HepG2 (cell line): Measurements from ENCODE around the gene TGDS. TPM values are rescaled to one million over a fixed set of nuclear protein-coding genes. Genes with fewer than 3 reads are reported as not detected.
A peak's percentile ranks its signal among the peaks of the same experiment; 100 is the strongest.

Source experiments
- ATAC-seq: fragments of 200-7000 bp; cut with Tn5 transposase; 3 replicates; pipeline ENCODE4 v1.9.1; 2020; ENCODE audit warnings: mild to moderate bottlenecking, moderate library complexity
- BruUV-seq: library from RNA; stranded (reverse); fragments of 400-500 nt; replicated peaks from 2 replicates; lab custom pipeline; 2021; lab: Mats Ljungman, UMichigan
- CTCF ChIA-PET: fragments of 300-600 bp; formaldehyde crosslinking; extraction: SDS; loops from one replicate; lab custom pipeline; 2021; ENCODE audit warnings: low total read pairs, inconsistent platforms, low intra/inter-chr PET ratio; lab: Yijun Ruan, JAX
- POLR2A ChIA-PET: fragments of 350-600 bp; sonication (Branson Sonifier 250); formaldehyde crosslinking; loops from one replicate; lab custom pipeline; 2020; ENCODE audit warnings: antibody characterized with exemption, inconsistent platforms; lab: Yijun Ruan, JAX
- DNase-seq: peaks from one replicate; pipeline ENCODE4 v3.0.0-alpha.2; 2015; ENCODE audit warnings: low spot score
- FAIRE-seq: peaks from 3 replicates; lab custom pipeline; 2011; peaks lifted over from hg19 to GRCh38; lab: Jason Lieb, UNC
- H2AFZ ChIP-seq: one replicate; pipeline ENCODE4 v1.6.1; 2011; ENCODE audit warnings: low read length, inconsistent platforms
- H3K27ac ChIP-seq: fragments of 300-600 bp; 3 replicates; pipeline ENCODE4 v1.8.0; 2011; ENCODE audit warnings: mixed run types, mild to moderate bottlenecking, mixed read lengths, low read length, inconsistent platforms; ENCODE audit not compliant: insufficient read depth; ENCODE audit errors: extremely low read length
- H3K27me3 ChIP-seq, 2 experiments: fragments of 200-600 bp in 1 of 2; 2 replicates in 1 of 2; 3 replicates in 1 of 2; pipeline versions ENCODE4 v1.6.0 to v1.8.0; 2011; ENCODE audit warnings: low read length in 2 of 2, mild to moderate bottlenecking in 2 of 2, moderate library complexity in 2 of 2, inconsistent platforms in 1 of 2; ENCODE audit not compliant: insufficient read depth in 2 of 2, control insufficient read depth in 1 of 2
- H3K36me3 ChIP-seq, 2 experiments: fragments of 200-600 bp in 1 of 2; replicated peaks in 1 of 2; 2 replicates in 1 of 2; 3 replicates in 1 of 2; pipeline versions ENCODE4 v1.5.1 to v1.8.0; 2011; ENCODE audit warnings: low read length in 2 of 2, inconsistent platforms in 1 of 2; ENCODE audit not compliant: insufficient read depth in 2 of 2, control insufficient read depth in 1 of 2
- H3K4me1 ChIP-seq: 2 replicates; pipeline ENCODE4 v1.5.1; 2012; ENCODE audit warnings: low read length, inconsistent platforms; ENCODE audit not compliant: insufficient read depth
- H3K4me2 ChIP-seq: 2 replicates; pipeline ENCODE4 v1.6.0; 2011; ENCODE audit warnings: low read depth, low read length, inconsistent platforms
- H3K4me3 ChIP-seq, 3 experiments: fragments of 200-600 bp in 1 of 3; sonication (generic), shearing (Covaris generic) in 1 of 3; replicated peaks in 1 of 3; 2 replicates each; pipeline ENCODE4 v1.5.1; 2011 to 2016; ENCODE audit warnings: low read length in 3 of 3, inconsistent platforms in 2 of 3, low read depth in 2 of 3, mild to moderate bottlenecking in 2 of 3, control low read depth in 1 of 3, mixed read lengths in 1 of 3; ENCODE audit not compliant: insufficient read depth in 1 of 3
- H3K79me2 ChIP-seq: one replicate; pipeline ENCODE4 v1.6.1; 2011; ENCODE audit warnings: low read length, inconsistent platforms; ENCODE audit not compliant: insufficient read depth
- H3K9ac ChIP-seq: 2 replicates; pipeline ENCODE4 v1.6.0; 2011; ENCODE audit warnings: mild to moderate bottlenecking, low read depth, low read length, inconsistent platforms; ENCODE audit not compliant: insufficient read depth
- H3K9me3 ChIP-seq: 2 replicates; pipeline ENCODE4 v1.5.1; 2012; ENCODE audit warnings: mild to moderate bottlenecking, low read length
- H4K20me1 ChIP-seq: 2 replicates; pipeline ENCODE4 v1.6.0; 2011; ENCODE audit warnings: inconsistent platforms, mild to moderate bottlenecking, low read length, moderate library complexity; ENCODE audit not compliant: insufficient read depth
- BCL3 ChIP-seq: sonication (generic); formaldehyde crosslinking; IDR thresholded peaks from 2 replicates; pipeline ENCODE4 v1.5.1; 2020; ENCODE audit warnings: mild to moderate bottlenecking, missing genetic modification reagents, moderate library complexity
- CERS6 ChIP-seq: sonication (generic); formaldehyde crosslinking; IDR thresholded peaks from 2 replicates; pipeline ENCODE4 v1.5.0; 2020; ENCODE audit warnings: missing genetic modification reagents
- FOXP4 ChIP-seq: sonication (generic); formaldehyde crosslinking; IDR thresholded peaks from 2 replicates; pipeline ENCODE4 v1.4.0; 2020; ENCODE audit warnings: missing genetic modification reagents
- IRF1 ChIP-seq: sonication (generic); formaldehyde crosslinking; IDR thresholded peaks from 2 replicates; pipeline ENCODE4 v1.4.0; 2020; ENCODE audit warnings: low read depth, mild to moderate bottlenecking, missing genetic modification reagents
- KLF16 ChIP-seq, 2 experiments: sonication (generic) in 1 of 2; formaldehyde crosslinking in 1 of 2; IDR thresholded peaks; 2 replicates each; pipeline versions ENCODE4 v1.6.1 to v1.8.0; 2016 to 2023; ENCODE audit warnings: missing genetic modification reagents in 2 of 2, missing compliant biosample characterization in 1 of 2
- LCORL ChIP-seq, 2 experiments: fragments of 450-650 bp in 1 of 2; sonication (generic) in 1 of 2; formaldehyde crosslinking in 1 of 2; IDR thresholded peaks; 2 replicates each; pipeline versions ENCODE4 v1.5.0 to v1.6.1; 2017 to 2020; ENCODE audit warnings: antibody characterized with exemption in 1 of 2, missing genetic modification reagents in 1 of 2
- NCOA5 ChIP-seq: sonication (generic); formaldehyde crosslinking; IDR thresholded peaks from 2 replicates; pipeline ENCODE4 v1.4.0; 2020; ENCODE audit warnings: missing genetic modification reagents
- POLR2AphosphoS5 ChIP-seq: IDR thresholded peaks from 2 replicates; pipeline ENCODE4 v1.6.1; 2012; ENCODE audit warnings: low read depth, low read length
- RAD21 ChIP-seq: fragments of 450-650 bp; formaldehyde crosslinking; IDR thresholded peaks from 2 replicates; pipeline ENCODE4 v1.5.0; 2020; ENCODE audit warnings: mild to moderate bottlenecking
- SMC3 ChIP-seq: IDR thresholded peaks from 2 replicates; pipeline ENCODE4 v1.6.1; 2011; ENCODE audit warnings: low read length, improper control_type of control experiment
- STAG1 ChIP-seq: sonication (generic); formaldehyde crosslinking; IDR thresholded peaks from 2 replicates; pipeline ENCODE4 v1.4.0; 2020; ENCODE audit warnings: missing genetic modification reagents
- ZNF251 ChIP-seq: sonication (generic); formaldehyde crosslinking; IDR thresholded peaks from 2 replicates; pipeline ENCODE4 v1.9.0; 2021; ENCODE audit warnings: mild to moderate bottlenecking, missing genetic modification reagents
- ZNF382 ChIP-seq: sonication (generic); formaldehyde crosslinking; IDR thresholded peaks from 2 replicates; pipeline ENCODE4 v1.5.0; 2020; ENCODE audit warnings: missing genetic modification reagents, mild to moderate bottlenecking, borderline replicate concordance
- ZNF567 ChIP-seq: sonication (generic); formaldehyde crosslinking; IDR thresholded peaks from 2 replicates; pipeline ENCODE4 v1.8.1; 2023; ENCODE audit warnings: mild to moderate bottlenecking, missing genetic modification reagents, borderline replicate concordance
- ZNF792 ChIP-seq: IDR thresholded peaks from 2 replicates; pipeline ENCODE4 v1.6.1; 2016
- WGBS: methylation state at CpG from one replicate; pipeline ENCODE4 v1.1.6; 2017; ENCODE audit warnings: low lambda C conversion rate; 5-methylcytosine and 5-hydroxymethylcytosine counted together
- in situ Hi-C: cut with HindIII; loops from 2 replicates; pipeline ENCODE4 v1.10.0; 2017; ENCODE audit warnings: low pct_unique_long_range_greater_than_20kb; ENCODE audit not compliant: extremely low pct_ligation_motif_present
- intact Hi-C: fragments of 100-400 bp; cut with micrococcal nuclease; formaldehyde crosslinking; loops from one replicate; pipeline ENCODE4 v1.10.0; 2022; ENCODE audit not compliant: unreplicated experiment
- polyA plus RNA-seq, 8 experiments: library from polyadenylated mRNA; depleted of rRNA in 3 of 8; stranded (reverse) in 7 of 8; unstranded in 1 of 8; fragments of >200 nt; fragmentation: Illumina TruSeq in 4 of 8; extraction: Trizol in 4 of 8; gene quantifications; 2 replicates each; pipeline versions ENCODE4 v1.2.1 to v1.2.3, GENCODE V29; 2011 to 2016; ENCODE audit warnings: low read depth in 4 of 8, missing spikeins in 1 of 8, mixed read lengths in 1 of 8; ENCODE audit not compliant: insufficient read depth in 1 of 8
- total RNA-seq, 5 experiments: library from RNA; depleted of rRNA; stranded (reverse); fragments of >200 nt; fragmentation: Illumina TruSeq; extraction: Trizol; gene quantifications; 2 replicates each; pipeline ENCODE4 v1.2.3, GENCODE V29; 2016; ENCODE audit warnings: low read depth in 1 of 5

TGDS gene
- total and polyA plus RNA-seq, 2 of the 13 experiments (the other 11 are each of a cell fraction or from before 2014, with no cell fraction given), result 15.5 to 17.9 TPM

- no peak overlapping the region for H2AFZ ChIP-seq
- no TSS peak for BruUV-seq
- no peaks in the 10 kb centered on the region for H3K36me3 ChIP-seq
- peaks cover 0 to 4% of the 10 kb centered on the region in 2 experiments; a peak in 1 of 5 replicates for H3K27me3 ChIP-seq
- DNase-seq, result peak; percentile 21
- ChIA-PET CTCF (interaction anchor here (1.2 to 1.4 kb wide), 2 partner anchors 182 to 1901 kb away, joined by 3 to 19 read pairs; no protein-coding TSS in a partner anchor), POLR2A (interaction anchor here (1.4 kb wide), 1 partner anchor 22 kb away, joined by 5 read pairs; the partner anchor contains the start of gene TGDS)
- H3K4me2 ChIP-seq, result no peak overlapping the region
- intact Hi-C loops (loop anchor here (1.0 to 5.0 kb wide), 3 partner anchors 182 to 1900 kb away; no protein-coding TSS in a partner anchor), in situ Hi-C loops (loop anchor here (5.0 kb wide), 1 partner anchor 180 kb away; no protein-coding TSS in a partner anchor)
- WGBS, result under 1% methylated on average over 4 of the region's 4 CpGs
- H4K20me1 ChIP-seq, result no peaks in the 10 kb centered on the region
- H3K4me3 ChIP-seq, result no peak overlapping the region
- H3K9ac ChIP-seq, result no peak overlapping the region
- no peaks in the 10 kb centered on the region for H3K9me3 ChIP-seq
- H3K79me2 ChIP-seq, result no peaks in the 10 kb centered on the region
- FAIRE-seq, result peak; percentile 15
- ATAC-seq, result peak; percentile 62; the same call in 2 of the 3 replicates
- no peak overlapping the region for H3K27ac ChIP-seq
- no peaks in the 10 kb centered on the region for H3K4me1 ChIP-seq
- TF ChIP-seq ZNF792 (CRISPR knock-in tag) (no peak), BCL3 (CRISPR knock-in tag) (no peak), SMC3 (peak; percentile 62), POLR2AphosphoS5 (no peak), CERS6 (CRISPR knock-in tag) (no peak), KLF16 (CRISPR knock-in tag; IDR thresholded peaks at IDR 0.05) (no peak), LCORL (IDR thresholded peaks at IDR 0.05) (no peak), LCORL (CRISPR knock-in tag; IDR thresholded peaks at IDR 0.05) (no peak), ZNF567 (CRISPR knock-in tag) (no peak), NCOA5 (CRISPR knock-in tag) (no peak), RAD21 (peak; percentile 59), STAG1 (peak; percentile 86), IRF1 (CRISPR knock-in tag) (no peak), ZNF251 (CRISPR knock-in tag) (no peak), ZNF382 (CRISPR knock-in tag) (no peak), FOXP4 (CRISPR knock-in tag) (no peak)
These were observed 21.5 kb upstream of the TGDS start for GRCh38 chr13:94617389-94618000.
